CD8-positive, alpha-beta memory T cell (primary cell): ENCODE results near the gene MGST3. TPM values are rescaled to one million over a fixed set of nuclear protein-coding genes. Genes with fewer than 3 reads are reported as not detected.
A peak's percentile ranks its signal among the peaks of the same experiment; 100 is the strongest.
"Not testable (repeated sequence)": the region's sequence is repeated elsewhere in the genome, so short reads cannot be mapped to it uniquely, and the experiment has no call there.

Source experiments
- CTCF ChIA-PET: fragments of 350-600 bp; sonication (Branson Sonifier 250); formaldehyde crosslinking; loops from one replicate; lab custom pipeline; 2021; ENCODE audit warnings: antibody characterized with exemption; lab: Charles Lee
- POLR2A ChIA-PET: fragments of 350-600 bp; sonication (Branson Sonifier 250); formaldehyde crosslinking; loops from one replicate; lab custom pipeline; 2021; ENCODE audit warnings: antibody characterized with exemption; lab: Charles Lee
- DNase-seq, 5 donors: peaks; one replicate each; pipeline versions ENCODE4 v3.0.0 to v3.0.0-alpha.2; 2020 to 2022; ENCODE audit warnings: mixed read lengths in 1 of 5
- H3K27ac ChIP-seq: one replicate; pipeline ENCODE4 v1.7.0; 2013; ENCODE audit warnings: low read depth, mild to moderate bottlenecking, low read length, moderate library complexity
- H3K27me3 ChIP-seq: 2 replicates; pipeline ENCODE4 v1.7.0; 2013; ENCODE audit warnings: low read length, mild to moderate bottlenecking; ENCODE audit not compliant: insufficient read depth, poor library complexity, severe bottlenecking
- H3K36me3 ChIP-seq: 2 replicates; pipeline ENCODE4 v1.7.0; 2013; ENCODE audit warnings: mild to moderate bottlenecking, low read length, moderate library complexity; ENCODE audit not compliant: insufficient read depth
- H3K4me1 ChIP-seq: 2 replicates; pipeline ENCODE4 v1.7.0; 2013; ENCODE audit warnings: mild to moderate bottlenecking, low read length, moderate library complexity; ENCODE audit not compliant: insufficient read depth
- H3K4me3 ChIP-seq: 2 replicates; pipeline ENCODE4 v1.7.0; 2013; ENCODE audit warnings: mild to moderate bottlenecking, low read length
- H3K9me3 ChIP-seq: 2 replicates; pipeline ENCODE4 v1.7.0; 2013; ENCODE audit warnings: mild to moderate bottlenecking, low read length
- H3K27ac Mint-ChIP-seq, 8 donors: one replicate each; pipeline ENCODE4 v1.8.0; 2020 to 2021; ENCODE audit warnings: mixed read lengths in 8 of 8, mild to moderate bottlenecking in 6 of 8, inconsistent platforms in 3 of 8, moderate library complexity in 3 of 8
- H3K27me3 Mint-ChIP-seq, 2 donors: one replicate each; pipeline ENCODE4 v1.8.0; 2020 to 2021; ENCODE audit warnings: mixed read lengths in 2 of 2, mild to moderate bottlenecking in 1 of 2, moderate library complexity in 1 of 2
- H3K36me3 Mint-ChIP-seq, 3 donors: one replicate each; pipeline ENCODE4 v1.8.0; 2020 to 2021; ENCODE audit warnings: mixed read lengths in 3 of 3, inconsistent platforms in 1 of 3, mild to moderate bottlenecking in 1 of 3
- H3K4me1 Mint-ChIP-seq, 3 donors: one replicate each; pipeline ENCODE4 v1.8.0; 2020 to 2021; ENCODE audit warnings: mixed read lengths in 3 of 3, inconsistent platforms in 1 of 3, mild to moderate bottlenecking in 1 of 3
- H3K4me3 Mint-ChIP-seq, 7 donors: one replicate each; pipeline ENCODE4 v1.8.0; 2020 to 2021; ENCODE audit warnings: mixed read lengths in 7 of 7, mild to moderate bottlenecking in 6 of 7, moderate library complexity in 4 of 7, inconsistent platforms in 2 of 7
- H3K9me3 Mint-ChIP-seq, 5 donors: one replicate each; pipeline ENCODE4 v1.8.0; 2020 to 2022; ENCODE audit warnings: mixed read lengths in 5 of 5, mild to moderate bottlenecking in 3 of 5, moderate library complexity in 2 of 5, inconsistent platforms in 1 of 5
- polyA plus RNA-seq: library from polyadenylated mRNA; unstranded; fragments of 300-500 nt; fragmentation: Illumina TruSeq; gene quantifications from one replicate; pipeline ENCODE4 v1.2.3, GENCODE V29; 2021
- total RNA-seq, 2 experiments: library from RNA; stranded (reverse); gene quantifications; one replicate each; pipeline ENCODE4 v1.2.3, GENCODE V29; 2021

Gene MGST3
- total and polyA plus RNA-seq, 3 experiments from 2014 or later, result 55.6 to 143 (median 57.8) TPM

- POLR2A ChIA-PET, result no interaction called here
- CTCF ChIA-PET, result interaction anchor here (1.3 to 20.5 kb wide), 8 partner anchors 11 to 325 kb away, joined by 3 to 276 read pairs (median 6); partner anchors contain the start of gene ALDH9A1
- H3K27ac ChIP-seq, result peak overlapping the region; percentile 71
- H3K4me1 ChIP-seq, result peaks cover 14% of the 10 kb centered on the region
- peaks cover 18 to 26% (median 22%) of the 10 kb centered on the region in 3 donors for H3K4me1 Mint-ChIP-seq
- H3K27ac Mint-ChIP-seq, result peak overlapping the region; percentile 73 to 99 (median 94)
- H3K27me3 ChIP-seq, result peaks cover under 1% of the 10 kb centered on the region
- peaks cover 14 to 25% of the 10 kb centered on the region in 2 donors for H3K27me3 Mint-ChIP-seq
- no peaks in the 10 kb centered on the region for H3K9me3 Mint-ChIP-seq
- peak overlapping the region; percentile 84 to 95 (median 91) for H3K4me3 Mint-ChIP-seq
- DNase-seq, result no peak
- H3K4me3 ChIP-seq, result peak overlapping the region; percentile 68
- no peaks in the 10 kb centered on the region for H3K9me3 ChIP-seq
- peaks cover 0 to 3% (median 0%) of the 10 kb centered on the region in 3 donors for H3K36me3 Mint-ChIP-seq
- H3K36me3 ChIP-seq, result no peaks in the 10 kb centered on the region
Observed at GRCh38 chr1:165598676-165599059, 32.4 kb upstream of the MGST3 start.

- H3K27ac ChIP-seq, result no peak overlapping the region
- no peaks in the 10 kb centered on the region for H3K36me3 ChIP-seq
- H3K4me3 Mint-ChIP-seq, result no peak overlapping the region
- H3K27ac Mint-ChIP-seq, result no peak overlapping the region
- peaks cover 6 to 9% of the 10 kb centered on the region in 2 donors for H3K27me3 Mint-ChIP-seq
- no peak for DNase-seq
- peaks cover 14% of the 10 kb centered on the region for H3K4me1 ChIP-seq
- H3K9me3 ChIP-seq, result no peaks in the 10 kb centered on the region
- no peaks in the 10 kb centered on the region for H3K9me3 Mint-ChIP-seq
- ChIA-PET CTCF (interaction anchor here (0.7 to 20.5 kb wide), 9 partner anchors 8 to 324 kb away, joined by 3 to 276 read pairs (median 6); partner anchors contain the start of gene MGST3), POLR2A (no interaction called here)
- peaks cover 0 to 3% (median 0%) of the 10 kb centered on the region in 3 donors for H3K36me3 Mint-ChIP-seq
- peaks cover 18 to 26% (median 22%) of the 10 kb centered on the region in 3 donors for H3K4me1 Mint-ChIP-seq
- H3K4me3 ChIP-seq, result no peak overlapping the region
- H3K27me3 ChIP-seq, result no peaks in the 10 kb centered on the region
Observed at GRCh38 chr1:165600793-165601192, 30.2 kb upstream of the MGST3 start.

- H3K27ac Mint-ChIP-seq, result no peak overlapping the region
- Histone ChIP-seq H3K27ac (no peak overlapping the region), H3K27me3 (no peaks in the 10 kb centered on the region), H3K4me1 (peaks cover 2% of the 10 kb centered on the region), H3K36me3 (no peaks in the 10 kb centered on the region), H3K9me3 (no peaks in the 10 kb centered on the region), H3K4me3 (no peak overlapping the region)
- CTCF ChIA-PET, result interaction anchor here (9.2 kb wide), 1 partner anchor 308 kb away, joined by 116 read pairs; no protein-coding TSS in a partner anchor
- no peaks in the 10 kb centered on the region for H3K9me3 Mint-ChIP-seq
- H3K27me3 Mint-ChIP-seq, result peaks cover 0 to 5% of the 10 kb centered on the region in 2 donors
- no peak overlapping the region for H3K4me3 Mint-ChIP-seq
- POLR2A ChIA-PET, result no interaction called here
- DNase-seq, result no peak
- H3K4me1 Mint-ChIP-seq, result peaks cover 2 to 8% (median 5%) of the 10 kb centered on the region in 3 donors
- no peaks in the 10 kb centered on the region for H3K36me3 Mint-ChIP-seq
Observed at GRCh38 chr1:165603810-165604209, 27.2 kb upstream of the MGST3 start.

GRCh38 chr1:165605246-165605645, 25.8 kb upstream of the MGST3 start:
- H3K4me1 Mint-ChIP-seq, result peaks cover 2 to 7% (median 5%) of the 10 kb centered on the region in 3 donors
- H3K9me3 ChIP-seq, result no peaks in the 10 kb centered on the region
- no peaks in the 10 kb centered on the region for H3K27me3 ChIP-seq
- H3K27ac ChIP-seq, result no peak overlapping the region
- H3K9me3 Mint-ChIP-seq, result no peaks in the 10 kb centered on the region
- no peaks in the 10 kb centered on the region for H3K4me1 ChIP-seq
- DNase-seq, result no peak
- H3K27me3 Mint-ChIP-seq, result peaks cover 0 to 12% of the 10 kb centered on the region in 2 donors
- H3K27ac Mint-ChIP-seq, result no peak overlapping the region
- H3K36me3 ChIP-seq, result no peaks in the 10 kb centered on the region
- H3K4me3 Mint-ChIP-seq, result no peak overlapping the region
- no peaks in the 10 kb centered on the region for H3K36me3 Mint-ChIP-seq
- H3K4me3 ChIP-seq, result no peak overlapping the region
- ChIA-PET CTCF (interaction anchor here (0.6 to 0.8 kb wide), 2 partner anchors 26 to 212 kb away, joined by 3 read pairs; partner anchors contain the start of gene MGST3), POLR2A (no interaction called here)

GRCh38 chr1:165606676-165607075, 24.4 kb upstream of the MGST3 start:
- H3K4me3 ChIP-seq, H3K4me1 ChIP-seq, DNase-seq, H3K36me3 Mint-ChIP-seq, H3K9me3 Mint-ChIP-seq, H3K27me3 ChIP-seq, POLR2A ChIA-PET, H3K4me1 Mint-ChIP-seq, H3K9me3 ChIP-seq, H3K36me3 ChIP-seq, H3K27ac Mint-ChIP-seq, H3K27ac ChIP-seq, H3K4me3 Mint-ChIP-seq: not testable (repeated sequence)
- peaks cover 6 to 24% of the 10 kb centered on the region in 2 donors for H3K27me3 Mint-ChIP-seq
- CTCF ChIA-PET, result interaction anchor here (0.8 to 1.1 kb wide), 2 partner anchors 16 to 307 kb away, joined by 3 read pairs; no protein-coding TSS in a partner anchor

GRCh38 chr1:165610866-165611265, 20.2 kb upstream of the MGST3 start:
- CTCF ChIA-PET, result interaction anchor here (1.1 kb wide), 1 partner anchor 11 kb away, joined by 6 read pairs; no protein-coding TSS in a partner anchor
- Mint-ChIP-seq H3K4me1 (no peaks in the 10 kb centered on the region), H3K27me3 (peaks cover 13 to 49% of the 10 kb centered on the region in 2 donors), H3K9me3 (peaks cover 3 to 16% (median 11%) of the 10 kb centered on the region in 5 donors), H3K4me3 (no peak overlapping the region), H3K36me3 (peaks cover 0 to 4% (median 2%) of the 10 kb centered on the region in 3 donors), H3K27ac (no peak overlapping the region)
- Histone ChIP-seq H3K36me3 (no peaks in the 10 kb centered on the region), H3K4me1 (no peaks in the 10 kb centered on the region), H3K4me3 (no peak overlapping the region), H3K9me3 (no peaks in the 10 kb centered on the region), H3K27me3 (no peaks in the 10 kb centered on the region), H3K27ac (no peak overlapping the region)
- POLR2A ChIA-PET, result no interaction called here
- no peak for DNase-seq

- Mint-ChIP-seq H3K4me3 (no peak overlapping the region), H3K36me3 (peaks cover 0 to 4% (median 2%) of the 10 kb centered on the region in 3 donors), H3K4me1 (no peaks in the 10 kb centered on the region), H3K27me3 (peaks cover 15 to 58% of the 10 kb centered on the region in 2 donors), H3K9me3 (peaks cover 3 to 16% (median 11%) of the 10 kb centered on the region in 5 donors), H3K27ac (no peak overlapping the region)
- CTCF ChIA-PET, result no interaction called here
- no peak for DNase-seq
- Histone ChIP-seq H3K4me1 (no peaks in the 10 kb centered on the region), H3K27me3 (no peaks in the 10 kb centered on the region), H3K9me3 (no peaks in the 10 kb centered on the region), H3K4me3 (no peak overlapping the region), H3K27ac (no peak overlapping the region), H3K36me3 (no peaks in the 10 kb centered on the region)
- POLR2A ChIA-PET, result no interaction called here
Observed at GRCh38 chr1:165612062-165612461, 19.0 kb upstream of the MGST3 start.

- POLR2A ChIA-PET, result no interaction called here
- H3K9me3 ChIP-seq, result no peaks in the 10 kb centered on the region
- H3K27ac Mint-ChIP-seq, result no peak overlapping the region
Observed at GRCh38 chr1:165616054-165616612, 14.9 kb upstream of the MGST3 start.

More at GRCh38 chr1:165616054-165616612, 14.9 kb upstream of the MGST3 start:
- H3K4me3 Mint-ChIP-seq, result no peak overlapping the region
- Histone ChIP-seq H3K27me3 (no peaks in the 10 kb centered on the region), H3K4me3 (no peak overlapping the region), H3K36me3 (no peaks in the 10 kb centered on the region), H3K4me1 (no peaks in the 10 kb centered on the region), H3K27ac (no peak overlapping the region)
- no peaks in the 10 kb centered on the region for H3K4me1 Mint-ChIP-seq
- H3K36me3 Mint-ChIP-seq, result peaks cover 0 to 4% (median 2%) of the 10 kb centered on the region in 3 donors
- DNase-seq, result no peak
- H3K9me3 Mint-ChIP-seq, result peaks cover 3 to 16% (median 11%) of the 10 kb centered on the region in 5 donors
- H3K27me3 Mint-ChIP-seq, result peaks cover 26 to 48% of the 10 kb centered on the region in 2 donors
- CTCF ChIA-PET, result no interaction called here
